K562 (cell line): ENCODE results near the gene SGMS1.

Experiments
- CTCF ChIP-seq, 3 experiments: IDR thresholded peaks in 2 of 3; conservative IDR thresholded peaks in 1 of 3; 2 replicates each; pipeline ENCODE4 v1.5.1; 2011 to 2012; ENCODE audit warnings: low read length in 3 of 3, mild to moderate bottlenecking in 3 of 3, control low read depth in 2 of 3, improper control_type of control experiment in 1 of 3, inconsistent platforms in 1 of 3, low read depth in 1 of 3, mixed read lengths in 1 of 3, moderate library complexity in 1 of 3; ENCODE audit not compliant: insufficient read depth in 2 of 3
- EP300 ChIP-seq: IDR thresholded peaks from 2 replicates; pipeline ENCODE4 v1.6.1; 2012; ENCODE audit warnings: low read length, improper control_type of control experiment
- EZH2 ChIP-seq: IDR thresholded peaks from 2 replicates; pipeline ENCODE4 v1.6.1; 2012; ENCODE audit warnings: low read depth, mild to moderate bottlenecking, inconsistent platforms, low read length, borderline replicate concordance
- FOXM1 ChIP-seq, 2 experiments: fragments of 450-650 bp in 1 of 2; sonication (generic) in 1 of 2; formaldehyde crosslinking in 1 of 2; IDR thresholded peaks; 2 replicates each; pipeline versions ENCODE4 v1.6.1 to v1.9.0; 2017 to 2022; ENCODE audit warnings: low read depth in 2 of 2, mild to moderate bottlenecking in 2 of 2, missing genetic modification reagents in 1 of 2, moderate library complexity in 1 of 2
- HNRNPUL1 ChIP-seq: fragments of 200-400 bp; formaldehyde crosslinking; IDR thresholded peaks from 2 replicates; pipeline ENCODE4 v1.6.1; 2017; ENCODE audit warnings: low read length
- TCF7L2 ChIP-seq: fragments of 150-350 bp; IDR thresholded peaks from 2 replicates; pipeline ENCODE4 v1.6.1; 2016; ENCODE audit warnings: low read depth, mild to moderate bottlenecking, low read length, moderate library complexity
- TGIF2 ChIP-seq: sonication (generic); formaldehyde crosslinking; IDR thresholded peaks from 2 replicates; pipeline ENCODE4 v1.8.1; 2022; ENCODE audit warnings: mild to moderate bottlenecking, missing genetic modification reagents, moderate library complexity

GRCh38 chr10:50576245-50576815 lies 47.4 kb downstream of the SGMS1 start:
- TF ChIP-seq CTCF (IDR thresholded peaks at IDR 0.05 in 2 of 3, conservative IDR thresholded peaks at IDR 0.05 in 1 of 3; ENCODE audit: insufficient read depth in 2 of 3, low read depth in 1 of 3, low read length in 3 of 3) (no peak), EP300 (no peak), EZH2 (no peak), TCF7L2 (no peak), TGIF2 (CRISPR knock-in tag) (no peak), FOXM1 (IDR thresholded peaks at IDR 0.05; ENCODE audit: low read depth) (no peak), FOXM1 (CRISPR knock-in tag; IDR thresholded peaks at IDR 0.05; ENCODE audit: low read depth) (no peak), HNRNPUL1 (no peak)
